ENCODE measurements around the gene ARID3A.
A peak's percentile ranks its signal among the peaks of the same experiment; 100 is the strongest.
"Not testable (repeated sequence)": the region's sequence is repeated elsewhere in the genome, so short reads cannot be mapped to it uniquely, and the experiment has no call there.

The ARID3A gene

GRCh38 chr19:1019616-1019961, 93.8 kb downstream of the ARID3A start:
- Histone ChIP-seq H3K36me3 (ENCODE audit: low read length) (no peaks in the 10 kb centered on the region), H3K9ac (ENCODE audit: low read length) (peak overlapping the region; percentile 91), H3K27ac (ENCODE audit: low read depth, low read length) (peak overlapping the region; percentile 61), H3K9me2 (replicated peaks; ENCODE audit: insufficient read depth, low read length) (no peaks in the 10 kb centered on the region), H3K4me2 (ENCODE audit: low read depth, low read length, poor library complexity, severe bottlenecking) (peak overlapping the region; percentile 86), H3K27me3 (ENCODE audit: low read length) (no peaks in the 10 kb centered on the region), H3K4me3 (ENCODE audit: insufficient read depth, low read length, poor library complexity, severe bottlenecking) (peak overlapping the region; percentile 89), H3K9me3 (ENCODE audit: insufficient read depth, low read length) (no peaks in the 10 kb centered on the region), H4K20me1 (ENCODE audit: low read depth, low read length) (0 out of 2 replicates have a peak, but pooled peaks cover 5% of the 10 kb centered on the region), H3K79me2 (ENCODE audit: insufficient read depth, low read length) (peaks cover 62% of the 10 kb centered on the region), H3F3A (ENCODE audit: insufficient read depth) (peaks cover 9% of the 10 kb centered on the region), H2AFZ (ENCODE audit: low read depth, low read length, severe bottlenecking) (no peak overlapping the region)
- TF ChIP-seq EZH2phosphoT487 (conservative IDR thresholded peaks at IDR 0.05; ENCODE audit: low read length), result no peak
- TF ChIP-seq CTCF (IDR thresholded peaks at IDR 0.05; ENCODE audit: insufficient read depth, low read length, poor library complexity, severe bottlenecking), result no peak

DNA sequence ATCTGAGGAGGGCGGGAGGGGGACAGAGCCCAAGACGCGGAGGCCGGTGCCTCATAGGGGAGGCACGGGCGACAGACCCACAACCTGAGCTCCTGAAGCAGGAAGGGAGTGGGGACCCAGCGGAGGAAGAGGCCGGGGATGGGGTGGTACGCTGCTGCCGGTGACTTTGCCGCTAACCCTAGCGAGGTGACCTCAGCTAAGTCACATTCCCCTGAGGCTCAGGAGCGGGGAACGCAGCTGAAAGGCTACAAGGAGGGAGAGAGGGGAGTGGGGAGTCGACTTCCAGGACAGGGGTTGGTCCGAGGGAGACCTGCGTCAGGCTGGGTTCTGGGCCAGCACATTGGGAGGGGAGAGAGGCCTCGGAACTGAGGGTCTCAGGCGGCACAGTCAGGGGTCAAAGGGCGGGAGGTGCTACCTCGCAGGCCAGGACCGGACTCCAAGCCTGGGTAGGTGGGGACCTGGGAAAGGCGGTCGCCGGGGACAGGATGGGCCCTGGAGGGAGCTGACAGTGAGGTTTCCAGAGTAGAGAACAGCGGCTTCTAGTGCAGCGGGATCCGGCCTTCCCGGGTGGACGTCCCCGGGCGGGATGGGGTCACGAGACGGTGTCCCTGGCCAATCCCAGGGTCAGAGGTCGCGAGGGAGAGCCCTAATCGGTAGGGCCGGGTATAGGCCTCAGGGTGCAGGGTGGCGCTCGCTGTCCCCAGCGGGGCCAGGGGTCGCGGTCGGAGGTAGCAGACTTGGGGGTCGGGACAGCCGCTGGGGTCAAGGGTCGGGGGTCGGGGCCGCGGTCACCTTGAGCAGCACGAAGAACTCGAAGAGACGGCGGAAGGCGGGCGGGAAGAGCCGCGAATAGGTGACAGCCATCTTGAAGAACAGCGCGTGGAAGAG, 94.4 kb downstream of the ARID3A start:
- peaks cover 9% of the 10 kb centered on the region for H3F3A ChIP-seq (ENCODE audit: insufficient read depth)
- H3K9me2 ChIP-seq (replicated peaks; ENCODE audit: insufficient read depth, low read length), result no peaks in the 10 kb centered on the region
- 0 out of 2 replicates have a peak, but pooled peaks cover 5% of the 10 kb centered on the region for H4K20me1 ChIP-seq (ENCODE audit: low read depth, low read length)
- no peaks in the 10 kb centered on the region for H3K9me3 ChIP-seq (ENCODE audit: insufficient read depth, low read length)
- H3K4me3 ChIP-seq (ENCODE audit: insufficient read depth, low read length, poor library complexity, severe bottlenecking), result peak overlapping the region; percentile 89
- H3K27ac ChIP-seq (ENCODE audit: low read depth, low read length), result peak overlapping the region; percentile 61
- peaks cover 55% of the 10 kb centered on the region for H3K79me2 ChIP-seq (ENCODE audit: insufficient read depth, low read length)
- no peak overlapping the region for H2AFZ ChIP-seq (ENCODE audit: low read depth, low read length, severe bottlenecking)
- no peaks in the 10 kb centered on the region for H3K36me3 ChIP-seq (ENCODE audit: low read length)
- H3K9ac ChIP-seq (ENCODE audit: low read length), result peak overlapping the region; percentile 91
- no peaks in the 10 kb centered on the region for H3K27me3 ChIP-seq (ENCODE audit: low read length)
- peak overlapping the region; percentile 86 for H3K4me2 ChIP-seq (ENCODE audit: low read depth, low read length, poor library complexity, severe bottlenecking)
- TF ChIP-seq EZH2phosphoT487 (conservative IDR thresholded peaks at IDR 0.05; ENCODE audit: low read length) (no peak), CTCF (IDR thresholded peaks at IDR 0.05; ENCODE audit: insufficient read depth, low read length, poor library complexity, severe bottlenecking) (no peak)

DNA sequence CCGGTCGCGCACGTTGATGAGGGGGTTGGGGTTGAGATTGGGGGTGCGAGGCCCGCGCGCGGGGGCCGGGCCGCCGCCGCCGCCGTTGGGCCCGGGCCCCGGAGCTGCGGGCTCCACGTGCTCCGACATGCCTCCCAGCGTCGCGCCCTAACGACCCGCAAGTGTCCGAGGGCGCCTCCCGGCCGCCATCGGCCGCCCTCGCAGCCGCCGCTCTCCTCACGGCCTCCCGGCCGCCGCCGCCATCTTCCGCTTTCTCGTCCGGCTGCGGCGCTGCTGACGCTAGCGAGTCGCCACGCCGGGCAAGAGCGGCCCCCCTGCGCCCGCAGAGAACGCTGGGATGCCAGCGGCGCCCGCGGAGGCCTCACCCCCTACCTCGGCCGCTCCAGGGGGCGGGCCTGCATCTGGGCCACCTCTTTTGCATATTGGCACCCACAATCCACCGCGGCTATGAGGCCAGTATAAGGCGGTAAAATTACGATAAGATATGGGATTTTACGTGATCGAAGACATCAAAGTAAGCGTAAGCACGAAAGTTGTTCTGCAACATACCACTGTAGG, 95.1 kb downstream of the ARID3A start, which contains the start of gene TMEM259:
Gene TMEM259 (minus strand): TSS at position 256 of the 558 bp plus-strand sequence. CDS start 127 bp downstream, at position 129.
- H3K27ac ChIP-seq (ENCODE audit: low read depth, low read length), result peak within 1 kb of the TSS; percentile 61
- H3K36me3 ChIP-seq (ENCODE audit: low read length), result no peaks in the 10 kb centered on the region
- H3K9me3 ChIP-seq (ENCODE audit: insufficient read depth, low read length), result no peaks in the 10 kb centered on the region
- no peaks in the 10 kb centered on the region for H3K27me3 ChIP-seq (ENCODE audit: low read length)
- H3K9me2 ChIP-seq (replicated peaks; ENCODE audit: insufficient read depth, low read length), result no peaks in the 10 kb centered on the region
- H3K79me2 ChIP-seq (ENCODE audit: insufficient read depth, low read length), result peaks cover 48% of the 10 kb centered on the region
- no peak for TF ChIP-seq EZH2phosphoT487 (conservative IDR thresholded peaks at IDR 0.05; ENCODE audit: low read length)
- TF ChIP-seq CTCF (IDR thresholded peaks at IDR 0.05; ENCODE audit: insufficient read depth, low read length, poor library complexity, severe bottlenecking), result no peak
- no peak within 1 kb of the TSS for H2AFZ ChIP-seq (ENCODE audit: low read depth, low read length, severe bottlenecking)
- H3K4me3 ChIP-seq (ENCODE audit: insufficient read depth, low read length, poor library complexity, severe bottlenecking), result peak within 1 kb of the TSS; percentile 89
- peak within 1 kb of the TSS; percentile 91 for H3K9ac ChIP-seq (ENCODE audit: low read length)
- peaks cover 9% of the 10 kb centered on the region for H3F3A ChIP-seq (ENCODE audit: insufficient read depth)
- 0 out of 2 replicates have a peak, but pooled peaks cover 5% of the 10 kb centered on the region for H4K20me1 ChIP-seq (ENCODE audit: low read depth, low read length)
- peak within 1 kb of the TSS; percentile 86 for H3K4me2 ChIP-seq (ENCODE audit: low read depth, low read length, poor library complexity, severe bottlenecking)

- H3K9me2 ChIP-seq (replicated peaks; ENCODE audit: insufficient read depth, low read length); H3K9me3 ChIP-seq (ENCODE audit: insufficient read depth, low read length); H3K27ac ChIP-seq (ENCODE audit: low read depth, low read length); H3K27me3 ChIP-seq (ENCODE audit: low read length); H4K20me1 ChIP-seq (ENCODE audit: low read depth, low read length); H3K4me3 ChIP-seq (ENCODE audit: insufficient read depth, low read length, poor library complexity, severe bottlenecking); H3K9ac ChIP-seq (ENCODE audit: low read length); H3K36me3 ChIP-seq (ENCODE audit: low read length); H2AFZ ChIP-seq (ENCODE audit: low read depth, low read length, severe bottlenecking); H3K4me2 ChIP-seq (ENCODE audit: low read depth, low read length, poor library complexity, severe bottlenecking): not testable (repeated sequence)
- peaks cover 42% of the 10 kb centered on the region for H3K79me2 ChIP-seq (ENCODE audit: insufficient read depth, low read length)
- peaks cover 19% of the 10 kb centered on the region for H3F3A ChIP-seq (ENCODE audit: insufficient read depth)
Observed at GRCh38 chr19:1023883-1024188, 98.0 kb downstream of the ARID3A start.

DNA sequence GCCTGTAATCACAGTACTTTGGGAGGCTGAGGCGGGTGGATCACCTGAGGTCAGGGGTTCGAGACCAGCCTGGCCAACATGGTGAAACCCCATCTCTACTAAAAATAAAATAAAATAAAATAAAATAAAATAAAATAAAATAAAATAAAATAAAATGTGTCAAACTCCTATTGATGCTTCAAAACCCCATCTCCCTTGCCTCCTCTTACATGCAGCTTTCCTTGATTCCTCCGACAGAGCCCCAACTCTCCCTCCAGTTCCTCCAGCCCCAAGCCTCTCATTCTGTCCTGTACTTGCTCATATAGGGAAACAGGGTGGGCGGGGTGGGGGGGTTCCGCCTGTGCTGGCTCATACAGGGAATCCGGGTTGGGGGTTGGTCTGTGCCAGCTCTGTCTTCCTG, 99.2 kb downstream of the ARID3A start:
- not testable (repeated sequence) for H3K9me2 ChIP-seq (replicated peaks; ENCODE audit: insufficient read depth, low read length); H3K4me2 ChIP-seq (ENCODE audit: low read depth, low read length, poor library complexity, severe bottlenecking); H3K9ac ChIP-seq (ENCODE audit: low read length); H3K9me3 ChIP-seq (ENCODE audit: insufficient read depth, low read length); H2AFZ ChIP-seq (ENCODE audit: low read depth, low read length, severe bottlenecking); H3K36me3 ChIP-seq (ENCODE audit: low read length); H4K20me1 ChIP-seq (ENCODE audit: low read depth, low read length); H3K4me3 ChIP-seq (ENCODE audit: insufficient read depth, low read length, poor library complexity, severe bottlenecking); H3K27ac ChIP-seq (ENCODE audit: low read depth, low read length); H3K27me3 ChIP-seq (ENCODE audit: low read length)
- Histone ChIP-seq H3F3A (ENCODE audit: insufficient read depth) (peaks cover 19% of the 10 kb centered on the region), H3K79me2 (ENCODE audit: insufficient read depth, low read length) (peaks cover 42% of the 10 kb centered on the region)
